Activated naive CD4-positive, alpha-beta T cell treated with anti-CD3 and anti-CD28 coated beads, Interleukin-2, amount 50 U/mL, for 72 hours (primary cell): ENCODE measurements around the gene FMNL2. TPM values are rescaled to one million over a fixed set of nuclear protein-coding genes. Genes with fewer than 3 reads are reported as not detected.

Experiments used
- ATAC-seq, 2 donors: fragments of 150-1000 bp; cut with Tn5 transposase; 2 replicates each; pipeline ENCODE4 v1.10.0; 2021; ENCODE audit warnings: mild to moderate bottlenecking in 2 of 2, moderate library complexity in 2 of 2
- DNase-seq, 2 donors: peaks; one replicate each; pipeline ENCODE4 v3.0.0; 2021 to 2022; ENCODE audit warnings: low spot score in 2 of 2
- H3K27ac Mint-ChIP-seq, 2 donors: one replicate each; pipeline ENCODE4 v1.8.0; 2022; ENCODE audit warnings: mild to moderate bottlenecking in 2 of 2, mixed read lengths in 2 of 2
- H3K36me3 Mint-ChIP-seq, 2 donors: one replicate each; pipeline ENCODE4 v1.8.0; 2022; ENCODE audit warnings: mixed read lengths in 2 of 2
- H3K9me3 Mint-ChIP-seq, 2 donors: one replicate each; pipeline ENCODE4 v1.8.0; 2022; ENCODE audit warnings: mixed read lengths in 2 of 2
- total RNA-seq, 2 donors: library from RNA; stranded (reverse); gene quantifications; one replicate each; pipeline ENCODE4 v1.2.3, GENCODE V29; 2022

The FMNL2 gene
- total RNA-seq, 2 donors from 2014 or later = 0.34 to 8.0 TPM

GRCh38 chr2:152355409-152355831, 20.4 kb downstream of the FMNL2 start:
- no peak overlapping the region for H3K27ac Mint-ChIP-seq
- DNase-seq (no peak), ATAC-seq (no peak)
- no peaks in the 10 kb centered on the region for H3K36me3 Mint-ChIP-seq
- H3K9me3 Mint-ChIP-seq = no peaks in the 10 kb centered on the region

- Mint-ChIP-seq H3K36me3 (no peaks in the 10 kb centered on the region), H3K9me3 (no peaks in the 10 kb centered on the region), H3K27ac (no peak overlapping the region)
Observed at GRCh38 chr2:152359573-152360363, 24.8 kb downstream of the FMNL2 start.

GRCh38 chr2:152363936-152364335, 29.0 kb downstream of the FMNL2 start:
- H3K9me3 Mint-ChIP-seq = peaks cover 0 to 4% of the 10 kb centered on the region in 2 donors
- DNase-seq (no peak), ATAC-seq (no peak)
- no peaks in the 10 kb centered on the region for H3K36me3 Mint-ChIP-seq
- H3K27ac Mint-ChIP-seq = no peak overlapping the region

More at GRCh38 chr2:152359573-152360363, 24.8 kb downstream of the FMNL2 start:
- DNase-seq = no peak
- ATAC-seq = no peak

- no peak for ATAC-seq
- no peak for DNase-seq
- peaks cover 0 to 4% of the 10 kb centered on the region in 2 donors for H3K9me3 Mint-ChIP-seq
- no peaks in the 10 kb centered on the region for H3K36me3 Mint-ChIP-seq
- H3K27ac Mint-ChIP-seq = no peak overlapping the region
Observed at GRCh38 chr2:152367547-152368390, 32.8 kb downstream of the FMNL2 start.

GRCh38 chr2:152369176-152369860, 34.3 kb downstream of the FMNL2 start:
- H3K9me3 Mint-ChIP-seq = peaks cover 0 to 4% of the 10 kb centered on the region in 2 donors
- no peak for DNase-seq
- ATAC-seq = no peak
- no peaks in the 10 kb centered on the region for H3K36me3 Mint-ChIP-seq
- no peak overlapping the region for H3K27ac Mint-ChIP-seq

- H3K27ac Mint-ChIP-seq = no peak overlapping the region
- no peaks in the 10 kb centered on the region for H3K36me3 Mint-ChIP-seq
- ATAC-seq = no peak
- DNase-seq = no peak
- H3K9me3 Mint-ChIP-seq = no peaks in the 10 kb centered on the region
Observed at GRCh38 chr2:152370783-152371182, 35.8 kb downstream of the FMNL2 start.

- DNase-seq = no peak
- H3K9me3 Mint-ChIP-seq = no peaks in the 10 kb centered on the region
- no peak overlapping the region for H3K27ac Mint-ChIP-seq
- no peaks in the 10 kb centered on the region for H3K36me3 Mint-ChIP-seq
- ATAC-seq = no peak
Observed at GRCh38 chr2:152372438-152372984, 37.5 kb downstream of the FMNL2 start.

- DNase-seq (no peak), ATAC-seq (no peak)
- Mint-ChIP-seq H3K36me3 (no peaks in the 10 kb centered on the region), H3K27ac (no peak overlapping the region), H3K9me3 (no peaks in the 10 kb centered on the region)
Observed at GRCh38 chr2:152375174-152375573, 40.2 kb downstream of the FMNL2 start.

- ATAC-seq = no peak
- Mint-ChIP-seq H3K27ac (no peak overlapping the region), H3K9me3 (no peaks in the 10 kb centered on the region), H3K36me3 (no peaks in the 10 kb centered on the region)
- DNase-seq = no peak
Observed at GRCh38 chr2:152376385-152376784, 41.4 kb downstream of the FMNL2 start.

GRCh38 chr2:152376968-152377367, 42.0 kb downstream of the FMNL2 start:
- no peaks in the 10 kb centered on the region for H3K9me3 Mint-ChIP-seq
- DNase-seq = no peak
- H3K27ac Mint-ChIP-seq = no peak overlapping the region
- no peak for ATAC-seq
- no peaks in the 10 kb centered on the region for H3K36me3 Mint-ChIP-seq

- DNase-seq = no peak
- ATAC-seq = no peak
- Mint-ChIP-seq H3K36me3 (no peaks in the 10 kb centered on the region), H3K9me3 (no peaks in the 10 kb centered on the region), H3K27ac (no peak overlapping the region)
Observed at GRCh38 chr2:152379089-152379488, 44.1 kb downstream of the FMNL2 start.

- no peak overlapping the region for H3K27ac Mint-ChIP-seq
- no peaks in the 10 kb centered on the region for H3K9me3 Mint-ChIP-seq
- no peaks in the 10 kb centered on the region for H3K36me3 Mint-ChIP-seq
- ATAC-seq = no peak
- DNase-seq = no peak
Observed at GRCh38 chr2:152380261-152381055, 45.5 kb downstream of the FMNL2 start.

- Mint-ChIP-seq H3K9me3 (no peaks in the 10 kb centered on the region), H3K36me3 (no peaks in the 10 kb centered on the region), H3K27ac (no peak overlapping the region)
- ATAC-seq = no peak
- DNase-seq = no peak
Observed at GRCh38 chr2:152383702-152384101, 48.7 kb downstream of the FMNL2 start.

- DNase-seq (no peak), ATAC-seq (no peak)
- no peak overlapping the region for H3K27ac Mint-ChIP-seq
- no peaks in the 10 kb centered on the region for H3K36me3 Mint-ChIP-seq
- peaks cover 0 to 8% of the 10 kb centered on the region in 2 donors for H3K9me3 Mint-ChIP-seq
Observed at GRCh38 chr2:152384992-152385391, 50.0 kb downstream of the FMNL2 start.

- ATAC-seq (no peak), DNase-seq (no peak)
- Mint-ChIP-seq H3K27ac (no peak overlapping the region), H3K36me3 (no peaks in the 10 kb centered on the region), H3K9me3 (peaks cover 0 to 9% of the 10 kb centered on the region in 2 donors)
Observed at GRCh38 chr2:152385650-152386049, 50.7 kb downstream of the FMNL2 start.

- peaks cover 0 to 9% of the 10 kb centered on the region in 2 donors for H3K9me3 Mint-ChIP-seq
- DNase-seq (no peak), ATAC-seq (no peak)
- H3K36me3 Mint-ChIP-seq = no peaks in the 10 kb centered on the region
- H3K27ac Mint-ChIP-seq = no peak overlapping the region
Observed at GRCh38 chr2:152386266-152386665, 51.3 kb downstream of the FMNL2 start.
